Ramos (cell line): ENCODE measurements around the gene JAZF1.
"Not testable (repeated sequence)": the region's sequence is repeated elsewhere in the genome, so short reads cannot be mapped to it uniquely, and the experiment has no call there.

ENCODE experiments used
- in situ Hi-C: fragments of 300-500 bp; cut with MboI; formaldehyde crosslinking; loops from one replicate; pipeline ENCODE4 v1.14.3; 2022; ENCODE audit warnings: low sequenced_read_pairs; ENCODE audit not compliant: unreplicated experiment

The JAZF1 gene

DNA sequence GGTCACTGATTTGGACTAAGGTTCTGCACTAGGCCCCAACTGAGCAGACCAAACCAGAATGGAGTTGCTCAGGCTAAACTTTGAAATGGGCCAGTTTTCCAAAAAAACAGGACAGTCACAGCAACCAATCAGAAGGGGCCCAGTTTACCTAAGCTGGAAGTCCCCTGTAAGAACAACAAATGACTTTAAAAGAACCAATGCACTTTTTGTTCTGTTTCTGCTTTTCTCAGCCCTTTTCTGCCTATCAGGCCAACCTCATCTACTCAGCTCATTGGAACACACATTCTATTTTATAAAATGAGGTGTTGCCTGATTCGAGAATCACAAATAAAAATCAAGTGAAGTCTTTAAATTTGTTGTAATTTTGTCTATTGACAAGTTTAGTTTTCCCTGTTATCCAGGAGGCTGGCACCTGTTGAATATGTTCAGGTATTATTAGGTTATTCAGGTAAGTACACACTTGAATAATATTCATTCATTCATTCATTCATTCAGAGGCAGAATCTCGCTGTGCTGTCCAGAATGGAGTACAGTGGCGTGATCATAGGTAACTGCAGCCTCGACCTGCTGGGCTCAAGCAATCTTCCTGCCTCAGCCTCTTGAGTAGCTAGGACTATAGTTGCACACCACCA lies 271.9 kb downstream of the JAZF1 start:
- in situ Hi-C loops = loop anchor here (25.0 kb wide), 1 partner anchor 696 kb away; the partner anchor contains the start of gene HOXA13

DNA sequence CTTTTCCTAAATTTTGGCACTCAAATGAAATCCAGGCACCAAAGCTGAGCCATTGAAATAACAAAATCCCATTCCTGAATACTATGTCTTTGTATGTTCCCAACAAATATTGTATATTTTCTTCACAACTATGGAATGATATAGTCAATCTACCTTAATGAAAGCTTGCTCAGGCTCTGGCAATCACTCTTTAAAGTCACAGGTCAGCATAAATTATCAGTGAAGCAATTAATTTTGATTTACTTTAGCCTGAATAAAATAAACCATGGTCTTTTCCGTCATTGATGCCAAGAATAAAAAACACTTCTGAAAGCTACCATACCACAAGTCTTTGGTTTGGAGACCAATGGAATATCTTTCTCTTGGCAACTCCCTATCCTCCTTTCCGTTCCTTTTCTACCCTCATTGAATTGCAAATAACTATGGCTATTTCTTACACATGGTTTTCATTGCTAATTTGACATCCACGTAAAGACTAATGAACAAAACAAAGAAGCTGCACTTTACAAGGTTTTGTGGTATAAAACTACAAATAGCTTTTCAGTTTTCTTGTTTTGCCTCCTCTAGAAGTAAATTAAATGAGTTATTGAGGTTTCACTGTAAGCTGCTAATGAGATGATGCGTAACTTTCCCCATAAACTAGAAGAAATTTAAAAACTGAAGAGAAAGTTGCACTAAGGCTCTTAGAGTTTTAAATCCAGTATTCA lies 274.1 kb downstream of the JAZF1 start:
- in situ Hi-C loops = loop anchor here (25.0 kb wide), 1 partner anchor 694 kb away; the partner anchor contains the start of gene HOXA13

DNA sequence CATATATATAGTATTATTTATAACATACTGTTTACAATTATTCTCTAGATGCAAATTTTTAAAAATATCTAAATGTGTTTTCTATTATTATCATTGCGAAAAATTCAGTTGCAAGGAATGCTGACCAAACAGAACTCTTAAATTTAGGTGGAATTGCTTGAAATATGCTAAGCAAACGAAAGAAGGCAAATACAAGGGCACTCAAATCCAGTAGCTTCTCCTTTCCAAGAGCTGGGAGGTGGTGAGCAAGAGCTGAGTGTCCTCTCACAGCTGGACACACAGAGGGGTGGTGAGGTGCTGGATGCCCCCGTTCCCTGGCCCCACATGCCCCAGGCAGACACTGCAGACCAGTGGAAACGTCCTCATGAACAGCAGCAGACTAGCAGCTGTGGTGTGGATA lies 274.6 kb downstream of the JAZF1 start:
- in situ Hi-C loops = loop anchor here (25.0 kb wide), 1 partner anchor 694 kb away; the partner anchor contains the start of gene HOXA13

DNA sequence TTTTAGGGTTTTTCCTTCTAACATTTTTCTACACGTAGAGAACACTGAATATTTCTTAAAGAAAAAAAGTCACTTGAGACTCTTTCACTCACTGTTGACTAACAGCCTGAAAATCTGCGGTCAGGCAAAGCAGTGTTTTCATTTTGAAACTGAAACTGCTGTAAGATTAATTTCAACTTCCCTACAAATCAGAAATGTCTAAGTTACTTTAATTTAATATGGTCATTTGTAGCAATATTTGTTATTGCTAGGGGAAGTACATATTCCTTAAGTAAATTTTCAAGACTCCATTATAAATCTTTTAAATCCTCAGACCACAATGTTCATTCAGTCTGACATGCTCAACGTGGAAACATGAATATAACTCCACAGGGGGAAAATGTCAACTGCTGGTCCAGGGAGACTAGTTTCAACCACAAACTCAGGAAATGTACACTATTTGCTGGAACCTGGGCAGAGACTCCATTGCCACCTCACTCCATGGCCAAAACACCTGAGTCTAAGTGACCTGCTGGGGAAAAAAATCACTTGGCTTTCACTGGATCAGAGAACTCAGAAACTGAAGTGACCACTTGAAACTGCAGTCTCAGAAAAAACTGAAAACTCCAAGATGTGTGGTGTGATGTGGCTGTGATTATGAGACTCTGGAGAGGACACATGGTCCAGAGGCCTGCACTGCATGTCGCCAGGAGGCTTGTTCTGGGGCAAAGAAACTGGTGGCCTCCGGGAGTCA lies 279.4 kb downstream of the JAZF1 start:
- in situ Hi-C loops = loop anchor here (25.0 kb wide), 1 partner anchor 689 kb away; the partner anchor contains the start of gene HOXA13

DNA sequence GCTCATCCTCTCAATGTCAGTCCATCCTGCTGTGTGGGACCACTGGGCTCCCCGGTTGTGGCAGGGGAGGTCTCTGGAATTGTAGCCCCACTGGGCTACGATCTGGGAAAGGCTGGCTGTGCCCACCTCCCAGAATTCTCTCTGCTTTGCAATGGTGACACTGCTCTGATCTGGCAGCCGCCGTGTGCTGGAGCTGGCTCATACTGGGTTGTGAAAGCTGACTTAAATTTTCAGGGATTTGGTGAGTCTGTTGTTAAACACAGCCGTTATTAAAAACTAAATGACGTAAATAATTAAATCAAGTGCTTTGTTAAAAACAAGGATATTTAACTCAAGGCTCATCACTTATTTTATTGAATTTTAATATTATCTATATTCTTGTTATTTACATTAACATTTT lies 280.6 kb downstream of the JAZF1 start:
- in situ Hi-C loops = loop anchor here (25.0 kb wide), 1 partner anchor 688 kb away; the partner anchor contains the start of gene HOXA13

DNA sequence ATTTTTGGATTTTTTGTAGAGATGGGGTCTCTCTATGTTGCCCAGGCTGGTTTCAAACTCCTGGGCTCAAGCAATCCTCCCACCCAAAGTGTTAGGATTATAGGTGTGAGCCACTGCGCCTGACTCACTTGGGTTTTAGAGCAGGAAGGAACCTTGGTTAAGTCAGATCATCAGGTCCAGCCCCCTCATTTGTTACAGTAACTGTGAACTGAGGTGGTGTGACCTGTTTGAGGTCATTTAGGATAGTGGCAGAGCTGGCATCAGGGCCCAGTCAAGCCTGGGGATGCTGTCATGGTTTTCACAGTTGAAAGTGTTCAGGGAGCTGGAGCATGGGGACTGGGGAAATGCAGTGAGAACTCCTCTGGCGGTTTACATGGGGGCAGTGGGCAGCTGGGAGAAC lies 281.0 kb downstream of the JAZF1 start:
- in situ Hi-C loops = no loop called here

DNA sequence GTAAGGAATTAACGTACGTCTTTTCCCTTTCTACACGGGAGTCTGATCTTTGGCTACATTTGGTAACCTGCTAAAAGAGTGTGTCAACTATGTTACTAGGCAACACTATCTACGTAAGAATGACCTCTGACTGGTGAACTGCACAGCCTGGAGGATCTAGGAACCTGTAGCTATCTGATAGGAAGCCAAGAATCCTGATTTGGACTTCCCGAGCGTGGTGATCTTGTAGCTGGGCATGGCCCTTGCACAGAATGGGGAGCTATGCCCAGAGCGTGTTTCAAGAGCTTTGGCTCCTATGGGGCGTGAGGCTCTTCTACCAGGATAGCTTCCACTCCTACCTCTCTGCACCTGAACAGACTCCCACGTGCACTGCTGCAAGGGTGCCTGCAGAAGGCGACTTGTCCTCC lies 283.2 kb downstream of the JAZF1 start:
- in situ Hi-C loops = no loop called here

DNA sequence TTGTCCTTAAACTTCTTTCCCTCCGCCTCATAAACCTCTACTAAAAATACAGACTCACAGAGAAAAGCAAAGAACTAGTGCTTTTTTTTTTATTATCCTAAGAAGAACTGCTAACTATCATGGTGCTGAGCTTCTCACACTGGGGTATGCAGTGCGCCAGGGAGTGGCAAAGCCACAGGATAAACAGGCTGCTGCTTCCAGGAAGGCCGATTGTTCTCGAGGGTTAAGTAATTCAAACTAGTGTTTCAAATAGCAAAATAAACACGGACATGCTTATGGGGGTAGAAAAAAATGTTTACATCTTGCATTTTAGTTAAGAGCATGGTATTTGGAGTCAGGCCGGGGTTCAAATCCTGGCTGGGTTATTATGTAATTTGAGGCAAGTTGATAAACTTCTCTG lies 283.6 kb downstream of the JAZF1 start:
- in situ Hi-C loops = no loop called here

DNA sequence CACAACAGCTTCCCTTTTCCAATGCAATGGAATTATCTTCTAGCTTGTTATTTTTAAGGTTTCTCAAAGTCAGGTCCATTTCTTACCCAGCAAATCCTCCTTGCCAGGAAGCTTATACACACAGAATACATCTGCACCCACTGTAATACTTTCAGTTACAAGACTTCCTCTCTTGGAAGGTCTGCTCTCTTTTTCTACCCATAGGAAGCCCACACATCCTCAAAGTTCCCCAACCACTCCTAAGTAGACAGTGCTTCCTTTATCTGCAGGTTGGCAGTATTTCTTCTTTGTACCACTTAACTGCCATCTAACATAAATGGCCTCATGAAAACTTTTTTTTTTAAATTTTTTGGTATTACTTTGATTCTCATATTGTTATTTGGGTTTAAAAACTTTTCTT lies 285.0 kb downstream of the JAZF1 start:
- in situ Hi-C loops = no loop called here

DNA sequence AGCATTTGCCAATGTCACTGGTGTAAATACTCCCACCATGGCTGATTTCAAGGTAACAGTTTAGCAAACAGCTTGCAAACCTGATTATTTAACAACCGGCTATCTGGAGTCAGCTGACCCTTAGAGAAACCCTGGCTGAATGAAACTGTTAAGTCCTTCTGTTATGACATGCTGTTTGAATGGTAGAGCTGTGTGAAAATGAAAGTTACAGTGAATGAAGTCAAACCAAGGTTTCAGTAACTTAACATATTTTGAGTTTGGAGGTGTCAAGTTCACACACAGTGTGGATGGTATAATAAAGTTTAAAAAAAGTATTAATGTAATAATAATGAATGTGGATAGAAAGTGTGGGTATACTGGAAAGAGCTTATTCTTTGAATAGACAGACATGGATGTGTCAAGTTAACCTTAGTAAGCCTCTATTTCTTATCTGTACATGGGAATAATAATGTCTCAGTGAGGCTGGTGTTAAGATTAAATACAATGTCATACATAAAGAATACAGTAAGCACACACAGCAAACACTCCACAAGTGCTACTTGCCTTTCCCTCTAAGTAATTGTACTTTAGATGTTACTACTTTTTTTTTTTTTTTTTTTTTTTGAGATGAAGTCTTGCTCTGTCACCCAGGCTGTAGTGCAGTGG lies 290.3 kb downstream of the JAZF1 start:
- in situ Hi-C loops = no loop called here

DNA sequence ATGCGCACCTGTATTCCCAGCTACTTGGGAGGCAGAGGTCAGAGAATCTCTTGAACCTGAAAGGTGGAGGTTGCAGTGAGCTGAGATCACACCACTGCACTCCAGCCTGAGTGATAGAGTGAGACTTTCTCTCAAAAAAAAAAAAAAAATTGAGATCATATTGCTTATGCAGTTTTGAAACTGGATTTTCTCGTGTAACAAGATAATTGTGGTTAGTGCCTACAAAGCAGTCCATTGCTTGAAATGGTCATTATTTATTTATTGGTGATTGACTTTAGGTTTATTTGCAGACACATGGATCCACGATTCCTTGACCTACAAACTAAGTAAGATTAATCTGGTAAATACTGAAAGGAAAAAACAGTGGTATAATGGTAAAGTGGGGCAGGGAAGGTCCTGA lies 290.8 kb downstream of the JAZF1 start:
- in situ Hi-C loops = no loop called here

DNA sequence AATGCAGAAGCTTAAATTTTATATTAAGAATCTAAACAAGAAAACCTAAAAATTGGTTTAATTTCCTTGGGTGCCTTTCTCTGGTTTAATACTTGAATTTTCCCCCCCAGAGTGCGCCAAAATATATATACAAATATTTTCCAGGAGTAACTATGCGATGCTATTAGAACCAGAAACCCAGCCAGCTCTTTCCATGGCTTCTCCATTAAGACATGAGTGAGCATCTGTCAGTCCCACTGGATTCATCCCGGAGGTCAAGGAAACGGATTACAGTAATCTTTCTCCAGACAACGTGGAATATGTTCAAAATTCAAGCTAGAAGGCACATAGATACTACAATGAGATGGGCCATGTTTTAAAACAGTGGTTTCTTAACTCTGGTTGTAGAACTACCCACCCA lies 291.9 kb downstream of the JAZF1 start:
- in situ Hi-C loops = no loop called here

DNA sequence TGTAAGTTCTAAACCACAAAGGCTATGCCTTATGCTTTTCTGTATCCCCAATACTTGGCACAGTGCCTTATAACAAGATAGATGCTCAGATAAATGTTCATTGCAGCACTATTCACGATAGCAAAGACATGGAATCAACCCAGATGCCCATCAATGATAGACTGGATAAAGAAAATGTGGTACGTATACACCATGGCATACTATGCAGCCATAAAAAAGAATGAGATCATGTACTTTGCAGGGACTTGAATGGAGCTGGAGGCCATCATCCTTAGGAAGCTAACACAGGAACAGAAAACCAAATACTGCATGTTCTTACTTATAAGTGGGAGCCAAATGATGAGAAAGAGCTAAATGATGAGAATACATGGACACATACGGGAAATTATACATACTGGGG lies 293.9 kb downstream of the JAZF1 start:
- in situ Hi-C loops = not testable (repeated sequence)

DNA sequence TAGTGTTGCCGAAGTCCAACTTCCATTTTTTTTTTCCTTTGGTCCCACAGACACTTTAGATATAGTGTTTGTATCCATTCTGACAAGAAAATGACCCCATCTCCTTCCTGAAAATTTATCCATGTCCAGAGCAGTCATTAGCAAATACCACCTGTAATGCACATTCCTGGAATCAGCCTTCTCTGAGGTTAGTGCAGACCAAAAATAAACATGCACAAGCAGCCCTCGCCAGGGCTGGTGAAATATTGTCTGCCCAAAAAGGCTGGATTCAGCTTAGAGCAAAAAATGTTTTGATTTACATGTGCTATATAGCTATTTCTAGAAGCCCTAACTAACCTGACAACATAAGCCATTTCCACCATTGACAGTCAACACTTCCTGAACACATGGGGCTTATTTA lies 294.9 kb downstream of the JAZF1 start:
- in situ Hi-C loops = no loop called here

DNA sequence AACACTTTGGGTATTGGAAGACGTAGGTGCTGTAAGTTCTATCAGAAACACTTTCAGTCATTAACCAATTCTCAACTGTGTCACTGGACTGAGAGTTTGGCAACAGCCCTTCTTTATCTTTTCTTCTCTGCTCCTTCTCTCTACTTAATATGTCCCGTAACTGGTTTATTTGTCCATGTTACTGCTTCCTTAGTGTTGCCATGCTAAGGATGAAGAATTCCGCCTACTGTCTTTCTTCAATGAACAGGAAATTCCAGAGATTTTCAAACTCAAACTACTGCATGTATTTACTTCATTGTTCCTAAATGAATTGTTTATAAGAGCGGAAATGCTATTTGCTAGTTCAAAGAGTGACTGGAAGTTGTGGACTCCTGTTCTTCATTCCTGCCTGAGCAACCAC lies 296.9 kb downstream of the JAZF1 start:
- in situ Hi-C loops = no loop called here

DNA sequence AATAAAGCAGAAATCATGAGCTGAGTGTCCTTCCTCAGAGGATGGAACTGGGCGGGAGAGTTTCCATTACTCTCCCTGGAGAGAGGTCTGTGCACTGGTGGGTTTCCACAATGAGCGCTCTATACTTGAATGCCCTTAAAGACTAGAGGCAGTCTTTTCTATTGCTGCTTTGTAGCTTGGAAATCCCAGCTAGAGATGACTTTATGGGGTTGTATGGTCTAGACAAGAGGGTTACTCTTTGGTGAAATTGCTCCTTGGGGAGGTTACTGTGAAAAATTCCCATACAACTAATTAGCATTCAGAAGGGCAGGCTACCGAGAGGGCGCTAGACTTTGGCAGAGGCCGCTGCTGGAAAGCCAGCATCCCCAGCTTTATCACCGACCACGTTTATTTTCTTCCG lies 303.8 kb downstream of the JAZF1 start:
- in situ Hi-C loops = no loop called here

DNA sequence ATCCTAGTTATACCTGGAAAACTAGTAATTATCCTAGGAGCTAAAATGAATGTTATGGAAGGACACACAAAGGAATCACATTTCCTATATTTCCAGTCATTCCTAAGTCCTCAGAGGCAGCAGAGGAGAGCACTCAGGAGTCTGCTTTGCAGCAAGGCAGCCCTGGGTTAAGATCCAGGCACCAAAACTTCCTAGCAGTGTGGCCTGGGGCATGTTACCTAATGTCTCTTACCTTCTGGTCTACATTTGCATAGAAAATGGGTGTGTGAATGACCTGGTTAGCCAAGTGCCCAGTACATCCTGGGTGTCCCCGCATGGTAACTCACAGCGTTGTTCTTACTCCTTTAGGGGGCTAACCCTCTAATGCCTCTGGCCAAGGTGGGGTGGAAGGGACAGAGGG lies 304.8 kb downstream of the JAZF1 start:
- in situ Hi-C loops = no loop called here

DNA sequence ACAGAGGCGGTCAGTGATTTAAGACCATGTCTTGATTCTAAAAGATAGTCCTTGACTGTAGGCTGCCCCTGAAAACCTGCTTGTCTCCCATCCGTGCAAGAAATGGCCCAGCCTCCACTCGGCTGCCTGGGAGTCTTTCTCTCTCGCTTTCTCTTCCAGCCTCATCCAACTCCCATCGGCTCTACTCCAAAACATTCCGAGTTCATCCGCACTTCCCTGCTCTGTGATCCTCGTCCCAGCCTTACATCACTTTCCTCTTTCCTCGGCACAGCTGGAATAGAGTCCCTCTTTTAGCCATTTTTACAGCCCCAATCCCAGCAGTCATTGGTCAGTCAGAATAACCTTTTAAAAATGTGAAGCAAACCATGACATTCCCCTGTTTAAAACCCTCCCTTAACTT lies 305.5 kb downstream of the JAZF1 start:
- in situ Hi-C loops = no loop called here

DNA sequence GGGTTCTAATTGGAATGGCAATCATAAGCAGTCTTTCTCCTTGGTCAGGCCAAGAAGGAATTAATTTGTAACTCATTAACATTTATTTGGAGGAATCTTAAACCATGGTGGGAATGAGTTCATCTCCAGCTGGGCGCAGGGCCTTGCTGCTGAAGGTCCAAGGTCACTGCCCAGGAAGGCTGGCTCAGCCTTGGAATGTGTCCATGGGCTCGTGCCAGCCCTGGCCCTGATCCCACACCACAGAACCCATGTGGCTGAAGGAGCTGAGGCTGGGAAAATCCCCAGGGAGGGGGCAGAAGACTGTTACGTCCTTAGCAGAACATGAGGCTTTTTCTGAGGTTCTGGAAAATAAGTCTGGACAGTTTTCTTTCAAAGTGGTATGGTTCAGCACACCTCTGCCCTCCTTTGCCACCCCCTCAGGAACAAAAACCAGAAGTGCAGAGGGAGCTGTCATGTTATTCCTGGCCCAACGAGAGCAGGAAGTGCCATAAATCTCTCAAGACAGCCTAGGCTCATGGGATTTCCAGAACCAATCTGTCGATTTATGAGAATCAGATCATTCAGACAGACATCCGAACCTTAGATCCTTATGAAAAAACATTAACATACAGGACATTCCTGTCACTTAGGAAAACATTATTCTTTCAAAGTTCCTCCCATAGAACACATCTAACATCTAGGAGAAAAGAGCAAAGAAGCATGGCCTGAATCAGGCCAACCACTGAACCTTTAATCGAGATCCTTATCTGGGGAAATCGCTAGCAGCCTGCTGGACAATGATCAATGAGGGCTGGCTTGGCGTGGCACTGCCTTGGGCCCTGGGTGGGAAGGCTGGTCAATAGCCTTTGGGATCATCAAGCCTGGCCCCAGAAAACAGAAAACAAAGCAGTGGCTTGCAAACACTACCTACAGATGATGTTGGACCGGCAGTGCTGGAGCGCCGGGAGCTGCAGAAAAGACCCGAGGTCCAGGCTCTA lies 306.3 kb downstream of the JAZF1 start:
- in situ Hi-C loops = no loop called here
